Measurements from ENCODE around the gene ADAMTS2.

GRCh38 chr5:179375236-179375685, 30.0 kb upstream of the ADAMTS2 start:
- TF ChIP-seq CTCF (conservative IDR thresholded peaks at IDR 0.05; ENCODE audit: low read depth, low read length) (no peak), POLR2A (IDR thresholded peaks at IDR 0.05; ENCODE audit: low read depth, low read length) (no peak), FOS (IDR thresholded peaks at IDR 0.05; ENCODE audit: low read depth, low read length) (no peak), SMC3 (IDR thresholded peaks at IDR 0.05; ENCODE audit: low read depth, low read length) (no peak), RFX5 (IDR thresholded peaks at IDR 0.05; ENCODE audit: low read depth, low read length) (no peak), NFE2L2 (IDR thresholded peaks at IDR 0.05; ENCODE audit: low read depth, low read length) (no peak)
- TF ChIP-seq, protein P1, sequence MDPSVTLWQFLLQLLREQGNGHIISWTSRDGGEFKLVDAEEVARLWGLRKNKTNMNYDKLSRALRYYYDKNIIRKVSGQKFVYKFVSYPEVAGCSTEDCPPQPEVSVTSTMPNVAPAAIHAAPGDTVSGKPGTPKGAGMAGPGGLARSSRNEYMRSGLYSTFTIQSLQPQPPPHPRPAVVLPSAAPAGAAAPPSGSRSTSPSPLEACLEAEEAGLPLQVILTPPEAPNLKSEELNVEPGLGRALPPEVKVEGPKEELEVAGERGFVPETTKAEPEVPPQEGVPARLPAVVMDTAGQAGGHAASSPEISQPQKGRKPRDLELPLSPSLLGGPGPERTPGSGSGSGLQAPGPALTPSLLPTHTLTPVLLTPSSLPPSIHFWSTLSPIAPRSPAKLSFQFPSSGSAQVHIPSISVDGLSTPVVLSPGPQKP (IDR thresholded peaks at IDR 0.05; ENCODE audit: borderline replicate concordance, low read depth, low read length): no peak
